ENCODE measurements around the gene OIT3. TPM values are rescaled to one million over a fixed set of nuclear protein-coding genes. Genes with fewer than 3 reads are reported as not detected.

The OIT3 gene
- total and polyA plus RNA-seq, 2 of the 8 experiments (the other 6 are each of a cell fraction or from before 2014, with no cell fraction given), result not detected

DNA sequence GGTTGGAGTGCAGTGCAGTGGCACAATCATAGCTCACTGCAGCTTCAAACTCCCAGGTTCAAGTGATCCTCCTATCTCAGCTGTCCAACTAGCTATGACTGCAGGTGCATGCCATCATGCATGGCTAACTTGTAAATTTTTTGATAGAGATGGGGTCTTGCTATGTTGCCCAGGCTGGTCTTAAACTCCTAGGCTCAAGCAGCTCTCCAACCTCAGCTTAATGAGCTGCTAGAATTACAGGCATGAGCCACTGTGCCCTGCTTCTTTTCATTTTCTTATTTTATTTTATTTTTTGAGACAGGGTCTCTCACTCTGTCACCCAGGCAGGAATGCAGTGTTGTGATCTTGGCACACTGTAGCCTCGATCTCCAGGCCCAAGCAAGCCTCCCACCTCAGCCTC is 53.4 kb downstream of the OIT3 start (continued):
- TF ChIP-seq, protein P1, sequence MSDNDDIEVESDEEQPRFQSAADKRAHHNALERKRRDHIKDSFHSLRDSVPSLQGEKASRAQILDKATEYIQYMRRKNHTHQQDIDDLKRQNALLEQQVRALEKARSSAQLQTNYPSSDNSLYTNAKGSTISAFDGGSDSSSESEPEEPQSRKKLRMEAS (IDR thresholded peaks at IDR 0.05), result no peak
- TF ChIP-seq GABPA (IDR thresholded peaks at IDR 0.05; ENCODE audit: borderline replicate concordance, insufficient read depth, low read length) (no peak), NRF1 (IDR thresholded peaks at IDR 0.05; ENCODE audit: low read depth, low read length) (no peak), KDM5A (IDR thresholded peaks at IDR 0.05; ENCODE audit: low read length) (no peak)

All from H1 (cell line).